Gastrocnemius medialis (tissue), 4 donors: ENCODE results near the gene SOWAHD. TPM values are rescaled to one million over a fixed set of nuclear protein-coding genes. Genes with fewer than 3 reads are reported as not detected.
"Not testable (repeated sequence)": the region's sequence is repeated elsewhere in the genome, so short reads cannot be mapped to it uniquely, and the experiment has no call there.

Experiments used
- ATAC-seq, 2 donors: fragments of 150-250 bp; one replicate each; pipeline ENCODE4 v1.9.1; 2016
- DNase-seq, 2 donors: peaks; one replicate each; pipeline ENCODE4 v3.0.0-alpha.2; 2019
- H3K27ac ChIP-seq, 4 donors: fragments of 200-600 bp; sonication (generic); 1 replicate in 1 of 4; 2 replicates in 3 of 4; pipeline ENCODE4 v1.5.1; 2016 to 2018; ENCODE audit warnings: mild to moderate bottlenecking in 2 of 4, moderate library complexity in 1 of 4
- H3K27me3 ChIP-seq, 3 donors: fragments of 200-600 bp; sonication (generic) in 2 of 3; 1 replicate in 1 of 3; 2 replicates in 2 of 3; pipeline versions ENCODE4 v1.5.1 to v1.6.0; 2016 to 2019; ENCODE audit warnings: mild to moderate bottlenecking in 1 of 3, moderate library complexity in 1 of 3
- H3K36me3 ChIP-seq, 2 donors: fragments of 200-600 bp; sonication (generic) in 1 of 2; one replicate each; pipeline ENCODE4 v1.5.1; 2017 to 2018
- H3K4me1 ChIP-seq, 2 donors: fragments of 200-600 bp; sonication (generic) in 1 of 2; one replicate each; pipeline ENCODE4 v1.5.1; 2016 to 2017; ENCODE audit warnings: mild to moderate bottlenecking in 2 of 2
- H3K4me3 ChIP-seq, 4 donors: fragments of 200-600 bp; sonication (generic) in 3 of 4; 1 replicate in 1 of 4; 2 replicates in 3 of 4; pipeline ENCODE4 v1.5.1; 2016 to 2019; ENCODE audit warnings: mild to moderate bottlenecking in 2 of 4
- H3K9me3 ChIP-seq, 3 donors: fragments of 200-600 bp; sonication (generic) in 2 of 3; 1 replicate in 1 of 3; 2 replicates in 2 of 3; pipeline ENCODE4 v1.5.1; 2016 to 2019
- POLR2A ChIP-seq, 2 donors: fragments of 450-650 bp; IDR thresholded peaks; one replicate each; pipeline ENCODE4 v1.6.1; 2017; ENCODE audit warnings: antibody characterized with exemption in 2 of 2, mild to moderate bottlenecking in 2 of 2, moderate library complexity in 2 of 2
- in situ Hi-C, 4 donors: fragments of 200-750 bp; cut with MboI; loops; one replicate each; pipeline versions ENCODE4 v1.15.0 to v1.8.0; 2017; ENCODE audit warnings: low sequenced_read_pairs in 4 of 4
- intact Hi-C: fragments of 100-400 bp; cut with DNase I; formaldehyde crosslinking; loops from one replicate; pipeline ENCODE4 v1.15.1; 2023; ENCODE audit warnings: low total_unique reads
- total RNA-seq, 4 donors: library from RNA; depleted of rRNA; stranded (reverse); fragments of >200 nt; gene quantifications; one replicate each; pipeline versions ENCODE4 v1.1.0 to v1.2.3, GENCODE V29; 2016
- TF ChIP-seq, protein P1 (sequence below), 5 experiments: fragments of 450-650 bp in 3 of 5; fragments of 200-600 bp in 2 of 5; sonication (generic) in 2 of 5; IDR thresholded peaks in 4 of 5; conservative IDR thresholded peaks in 1 of 5; 1 replicate in 4 of 5; 2 replicates in 1 of 5; pipeline ENCODE4 v1.5.1; 2016 to 2019; ENCODE audit warnings: antibody characterized with exemption in 5 of 5, mild to moderate bottlenecking in 3 of 5, moderate library complexity in 3 of 5

SOWAHD gene
- total RNA-seq, 4 donors from 2014 or later: 0.76 TPM; not detected in 3

GRCh38 chrX:119735467-119735866 is 22.9 kb upstream of the SOWAHD start:
- intact Hi-C loops (no loop called here), in situ Hi-C loops (loop anchor here in 2 of 4 donors (10.0 to 25.0 kb wide), 3 partner anchors 123 to 223 kb away; partner anchors contain the start of gene NKRF (in 1 of the 2))
- no peak for TF ChIP-seq POLR2A (IDR thresholded peaks at IDR 0.05)
- TF ChIP-seq, protein P1, sequence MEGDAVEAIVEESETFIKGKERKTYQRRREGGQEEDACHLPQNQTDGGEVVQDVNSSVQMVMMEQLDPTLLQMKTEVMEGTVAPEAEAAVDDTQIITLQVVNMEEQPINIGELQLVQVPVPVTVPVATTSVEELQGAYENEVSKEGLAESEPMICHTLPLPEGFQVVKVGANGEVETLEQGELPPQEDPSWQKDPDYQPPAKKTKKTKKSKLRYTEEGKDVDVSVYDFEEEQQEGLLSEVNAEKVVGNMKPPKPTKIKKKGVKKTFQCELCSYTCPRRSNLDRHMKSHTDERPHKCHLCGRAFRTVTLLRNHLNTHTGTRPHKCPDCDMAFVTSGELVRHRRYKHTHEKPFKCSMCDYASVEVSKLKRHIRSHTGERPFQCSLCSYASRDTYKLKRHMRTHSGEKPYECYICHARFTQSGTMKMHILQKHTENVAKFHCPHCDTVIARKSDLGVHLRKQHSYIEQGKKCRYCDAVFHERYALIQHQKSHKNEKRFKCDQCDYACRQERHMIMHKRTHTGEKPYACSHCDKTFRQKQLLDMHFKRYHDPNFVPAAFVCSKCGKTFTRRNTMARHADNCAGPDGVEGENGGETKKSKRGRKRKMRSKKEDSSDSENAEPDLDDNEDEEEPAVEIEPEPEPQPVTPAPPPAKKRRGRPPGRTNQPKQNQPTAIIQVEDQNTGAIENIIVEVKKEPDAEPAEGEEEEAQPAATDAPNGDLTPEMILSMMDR (IDR thresholded peaks at IDR 0.05 in 4 of 5, conservative IDR thresholded peaks at IDR 0.05 in 1 of 5): no peak
- Histone ChIP-seq H3K36me3 (no peaks in the 10 kb centered on the region), H3K27me3 (no peaks in the 10 kb centered on the region), H3K4me3 (no peak overlapping the region), H3K4me1 (no peaks in the 10 kb centered on the region), H3K27ac (peak overlapping the region in 2 of 4 donors; percentile 15 to 29), H3K9me3 (no peaks in the 10 kb centered on the region)
- DNase-seq: no peak
- no peak for ATAC-seq

GRCh38 chrX:119736206-119736764 is 22.1 kb upstream of the SOWAHD start:
- H3K27me3 ChIP-seq: no peaks in the 10 kb centered on the region
- no peak for DNase-seq
- no peaks in the 10 kb centered on the region for H3K36me3 ChIP-seq
- in situ Hi-C loops: loop anchor here in 2 of 4 donors (10.0 to 25.0 kb wide), 3 partner anchors 124 to 224 kb away; partner anchors contain the start of gene NKRF (in 1 of the 2)
- no peaks in the 10 kb centered on the region for H3K9me3 ChIP-seq
- H3K4me3 ChIP-seq: no peak overlapping the region
- H3K4me1 ChIP-seq: no peaks in the 10 kb centered on the region
- peak overlapping the region in 1 of 4 donors; percentile 15 for H3K27ac ChIP-seq
- TF ChIP-seq, protein P1 (IDR thresholded peaks at IDR 0.05 in 4 of 5, conservative IDR thresholded peaks at IDR 0.05 in 1 of 5): no peak
- TF ChIP-seq POLR2A (IDR thresholded peaks at IDR 0.05): no peak
- ATAC-seq: peak in 1 of 2 donors; percentile 23
- intact Hi-C loops: no loop called here

GRCh38 chrX:119738742-119739141 is 19.6 kb upstream of the SOWAHD start:
- intact Hi-C loops: no loop called here
- no peak for TF ChIP-seq POLR2A (IDR thresholded peaks at IDR 0.05)
- TF ChIP-seq, protein P1 (IDR thresholded peaks at IDR 0.05 in 4 of 5, conservative IDR thresholded peaks at IDR 0.05 in 1 of 5): no peak
- in situ Hi-C loops: loop anchor here in 2 of 4 donors (10.0 to 25.0 kb wide), 3 partner anchors 126 to 226 kb away; partner anchors contain the start of gene NKRF (in 1 of the 2)

DNA sequence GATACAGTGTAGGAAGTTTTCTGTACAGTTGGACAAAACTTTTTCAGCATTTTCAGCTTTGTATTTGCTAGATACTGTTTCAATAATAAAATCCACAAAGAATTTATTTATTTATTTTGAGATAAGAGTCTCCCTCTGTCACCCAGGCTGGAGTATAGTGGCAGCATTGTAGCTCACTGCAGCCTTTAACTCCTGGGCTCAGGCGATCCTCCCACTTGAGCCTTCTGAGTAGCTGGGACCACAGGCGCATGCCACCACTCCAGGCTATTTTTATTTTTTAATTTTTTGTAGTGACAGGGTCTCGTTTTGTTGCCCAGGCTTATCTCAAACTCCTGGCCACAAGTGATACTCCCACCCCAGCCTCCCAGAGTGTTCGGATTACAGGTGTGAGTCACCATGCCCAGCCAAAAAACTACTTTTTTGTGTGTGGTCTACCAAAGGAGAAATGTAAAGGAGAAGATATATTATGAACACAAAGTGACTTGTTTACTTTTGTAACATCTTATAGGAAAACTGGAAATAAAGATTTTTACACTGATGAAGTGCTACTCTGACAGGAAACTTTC is 13.0 kb upstream of the SOWAHD start:
- Histone ChIP-seq H3K27me3 (no peaks in the 10 kb centered on the region), H3K27ac (no peak overlapping the region), H3K4me3 (no peak overlapping the region), H3K36me3 (no peaks in the 10 kb centered on the region), H3K4me1 (no peaks in the 10 kb centered on the region), H3K9me3 (no peaks in the 10 kb centered on the region)
- intact Hi-C loops (no loop called here), in situ Hi-C loops (loop anchor here in 2 of 4 donors (25.0 kb wide), 2 partner anchors 133 to 233 kb away; partner anchors contain the start of gene NKRF (in 1 of the 2))
- no peak for ATAC-seq
- no peak for TF ChIP-seq POLR2A (IDR thresholded peaks at IDR 0.05)
- TF ChIP-seq, protein P1 (IDR thresholded peaks at IDR 0.05 in 4 of 5, conservative IDR thresholded peaks at IDR 0.05 in 1 of 5): no peak
- no peak for DNase-seq

More at GRCh38 chrX:119738742-119739141, 19.6 kb upstream of the SOWAHD start:
- Histone ChIP-seq H3K4me3 (no peak overlapping the region), H3K27me3 (no peaks in the 10 kb centered on the region), H3K4me1 (no peaks in the 10 kb centered on the region), H3K9me3 (no peaks in the 10 kb centered on the region), H3K27ac (no peak overlapping the region), H3K36me3 (no peaks in the 10 kb centered on the region)
- no peak for DNase-seq
- no peak for ATAC-seq

DNA sequence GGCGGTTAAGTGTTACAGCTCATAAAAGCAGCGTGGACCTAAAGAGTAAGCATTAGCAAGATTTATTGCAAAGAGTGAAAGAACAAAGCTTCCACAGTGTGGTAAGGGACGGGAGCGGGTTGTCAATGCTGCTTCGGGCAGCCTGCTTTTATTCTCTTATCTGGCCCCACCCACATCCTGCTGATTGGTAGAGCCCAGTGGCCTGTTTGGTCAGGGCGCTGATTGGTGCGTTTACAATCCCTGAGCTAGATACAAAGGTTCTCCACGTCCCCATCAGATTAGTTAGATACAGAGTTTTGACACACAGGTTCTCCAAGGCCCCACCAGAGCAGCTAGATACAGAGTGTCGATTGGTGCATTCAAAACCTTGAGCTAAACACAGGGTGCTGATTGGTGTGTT is 8.3 kb upstream of the SOWAHD start:
- in situ Hi-C loops, H3K36me3 ChIP-seq: not testable (repeated sequence)

DNA sequence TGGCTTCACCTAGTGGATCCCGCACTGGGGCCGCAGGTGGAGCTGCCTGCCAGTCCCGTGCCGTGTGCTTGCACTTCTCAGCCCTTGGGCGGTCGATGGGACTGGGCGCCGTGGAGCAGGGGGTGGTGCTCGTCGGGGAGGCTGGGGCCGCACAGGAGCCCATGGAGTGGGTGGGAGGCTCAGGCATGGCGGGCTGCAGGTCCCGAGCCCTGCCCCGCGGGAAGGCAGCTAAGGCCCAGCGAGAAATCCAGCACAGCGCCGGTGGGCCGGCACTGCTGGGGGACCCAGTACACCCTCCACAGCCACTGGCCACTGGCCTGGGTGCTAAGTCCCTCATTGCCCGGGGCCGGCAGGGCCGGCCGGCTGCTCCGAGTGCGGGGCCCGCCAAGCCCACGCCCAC is 7.6 kb upstream of the SOWAHD start:
- H3K27ac ChIP-seq, DNase-seq, intact Hi-C loops, ATAC-seq, H3K36me3 ChIP-seq, H3K9me3 ChIP-seq, in situ Hi-C loops, H3K4me1 ChIP-seq, H3K27me3 ChIP-seq, H3K4me3 ChIP-seq: not testable (repeated sequence)

More for the DNA sequence above, 8.3 kb upstream of the SOWAHD start:
- H3K4me1 ChIP-seq, H3K4me3 ChIP-seq, ATAC-seq, H3K9me3 ChIP-seq, intact Hi-C loops, DNase-seq, H3K27me3 ChIP-seq, H3K27ac ChIP-seq: not testable (repeated sequence)
